ENCODE results near the gene CCDC38. TPM values are rescaled to one million over a fixed set of nuclear protein-coding genes. Genes with fewer than 3 reads are reported as not detected.
"Not testable (repeated sequence)": the region's sequence is repeated elsewhere in the genome, so short reads cannot be mapped to it uniquely, and the experiment has no call there.

The CCDC38 gene
- total RNA-seq, 2 experiments from 2014 or later, result 0.24 TPM; not detected in 1

- intact Hi-C loops (cut with micrococcal nuclease), result loop anchor here (10.0 kb wide), 3 partner anchors 343 to 1053 kb away; partner anchors contain the start of genes CFAP54, ELK3 and NEDD1
- POLR2A ChIA-PET, result no interaction called here
- no peak for DNase-seq
- H3K4me3 Mint-ChIP-seq, result no peak overlapping the region
- H3K9me3 Mint-ChIP-seq, result no peaks in the 10 kb centered on the region
- H3K36me3 Mint-ChIP-seq, result no peaks in the 10 kb centered on the region
- H3K27me3 Mint-ChIP-seq, result peaks cover 2% of the 10 kb centered on the region
- H3K4me1 Mint-ChIP-seq (ENCODE audit: low read depth), result peaks cover 12% of the 10 kb centered on the region
- CTCF ChIA-PET, result no interaction called here
- H3K27ac Mint-ChIP-seq, result no peak overlapping the region
These were observed 90.8 kb downstream of the CCDC38 start for GRCh38 chr12:95851606-95852005.

- peak; percentile 27 for DNase-seq
- Mint-ChIP-seq H3K27ac (no peak overlapping the region), H3K9me3 (no peaks in the 10 kb centered on the region), H3K4me1 (ENCODE audit: low read depth) (peaks cover 7% of the 10 kb centered on the region), H3K27me3 (peaks cover 5% of the 10 kb centered on the region), H3K36me3 (no peaks in the 10 kb centered on the region), H3K4me3 (no peak overlapping the region)
- intact Hi-C loops (cut with micrococcal nuclease), result no loop called here
- POLR2A ChIA-PET, result no interaction called here
- CTCF ChIA-PET, result no interaction called here
These were observed 93.6 kb downstream of the CCDC38 start for GRCh38 chr12:95848575-95849388.

- H3K36me3 Mint-ChIP-seq; H3K4me3 Mint-ChIP-seq; H3K4me1 Mint-ChIP-seq (ENCODE audit: low read depth); H3K9me3 Mint-ChIP-seq; intact Hi-C loops (cut with micrococcal nuclease); CTCF ChIA-PET; H3K27ac Mint-ChIP-seq; POLR2A ChIA-PET; DNase-seq: not testable (repeated sequence)
- H3K27me3 Mint-ChIP-seq, result peaks cover 11% of the 10 kb centered on the region
These were observed 100.0 kb downstream of the CCDC38 start for GRCh38 chr12:95842426-95842825.

- Mint-ChIP-seq H3K36me3 (no peaks in the 10 kb centered on the region), H3K4me3 (no peak overlapping the region), H3K9me3 (no peaks in the 10 kb centered on the region), H3K4me1 (ENCODE audit: low read depth) (peaks cover 5% of the 10 kb centered on the region), H3K27ac (no peak overlapping the region), H3K27me3 (peaks cover 8% of the 10 kb centered on the region)
- intact Hi-C loops (cut with micrococcal nuclease), result no loop called here
- POLR2A ChIA-PET, result no interaction called here
- CTCF ChIA-PET, result no interaction called here
- DNase-seq, result no peak
These were observed 104.3 kb downstream of the CCDC38 start for GRCh38 chr12:95838125-95838524.

- Mint-ChIP-seq H3K4me3 (no peak overlapping the region), H3K9me3 (no peaks in the 10 kb centered on the region), H3K27me3 (peaks cover 10% of the 10 kb centered on the region), H3K27ac (no peak overlapping the region), H3K4me1 (ENCODE audit: low read depth) (peaks cover 5% of the 10 kb centered on the region), H3K36me3 (no peaks in the 10 kb centered on the region)
- intact Hi-C loops (cut with micrococcal nuclease), result no loop called here
- POLR2A ChIA-PET, result no interaction called here
- DNase-seq, result no peak
- CTCF ChIA-PET, result no interaction called here
These were observed 105.0 kb downstream of the CCDC38 start for GRCh38 chr12:95837240-95838038.

GRCh38 chr12:95836630-95837239 is 105.7 kb downstream of the CCDC38 start:
- intact Hi-C loops (cut with micrococcal nuclease), result no loop called here
- CTCF ChIA-PET, result no interaction called here
- no peak overlapping the region for H3K4me3 Mint-ChIP-seq
- H3K27me3 Mint-ChIP-seq, result peaks cover 13% of the 10 kb centered on the region
- POLR2A ChIA-PET, result no interaction called here
- DNase-seq, result no peak
- no peaks in the 10 kb centered on the region for H3K36me3 Mint-ChIP-seq
- no peaks in the 10 kb centered on the region for H3K9me3 Mint-ChIP-seq
- no peak overlapping the region for H3K27ac Mint-ChIP-seq
- H3K4me1 Mint-ChIP-seq (ENCODE audit: low read depth), result peaks cover 5% of the 10 kb centered on the region

- POLR2A ChIA-PET, result no interaction called here
- peaks cover 5% of the 10 kb centered on the region for H3K4me1 Mint-ChIP-seq (ENCODE audit: low read depth)
- no peaks in the 10 kb centered on the region for H3K36me3 Mint-ChIP-seq
- CTCF ChIA-PET, result no interaction called here
- H3K9me3 Mint-ChIP-seq, result no peaks in the 10 kb centered on the region
- no peak overlapping the region for H3K27ac Mint-ChIP-seq
- H3K27me3 Mint-ChIP-seq, result peaks cover 13% of the 10 kb centered on the region
- no peak for DNase-seq
- intact Hi-C loops (cut with micrococcal nuclease), result no loop called here
- no peak overlapping the region for H3K4me3 Mint-ChIP-seq
These were observed 106.2 kb downstream of the CCDC38 start for GRCh38 chr12:95836185-95836609.

- intact Hi-C loops (cut with micrococcal nuclease), result no loop called here
- H3K4me1 Mint-ChIP-seq (ENCODE audit: low read depth), result peaks cover 12% of the 10 kb centered on the region
- no peak overlapping the region for H3K27ac Mint-ChIP-seq
- H3K36me3 Mint-ChIP-seq, result no peaks in the 10 kb centered on the region
- H3K9me3 Mint-ChIP-seq, result no peaks in the 10 kb centered on the region
- POLR2A ChIA-PET, result no interaction called here
- DNase-seq, result no peak
- peaks cover 13% of the 10 kb centered on the region for H3K27me3 Mint-ChIP-seq
- CTCF ChIA-PET, result interaction anchor here (0.6 kb wide), 1 partner anchor 165 kb away, joined by 3 read pairs; no protein-coding TSS in a partner anchor
- no peak overlapping the region for H3K4me3 Mint-ChIP-seq
These were observed 107.8 kb downstream of the CCDC38 start for GRCh38 chr12:95834572-95834971.

GRCh38 chr12:95830335-95831089 is 111.9 kb downstream of the CCDC38 start:
- Mint-ChIP-seq H3K27ac (no peak overlapping the region), H3K36me3 (no peaks in the 10 kb centered on the region), H3K4me3 (no peak overlapping the region), H3K4me1 (ENCODE audit: low read depth) (peaks cover 7% of the 10 kb centered on the region), H3K27me3 (peaks cover 10% of the 10 kb centered on the region), H3K9me3 (no peaks in the 10 kb centered on the region)
- DNase-seq, result no peak
- POLR2A ChIA-PET, result interaction anchor here (1.1 kb wide), 1 partner anchor 29 kb away, joined by 6 read pairs; the partner anchor contains the start of gene SNRPF
- CTCF ChIA-PET, result no interaction called here
- intact Hi-C loops (cut with micrococcal nuclease), result no loop called here

- H3K4me3 Mint-ChIP-seq, result no peak overlapping the region
- no peak for DNase-seq
- no peak overlapping the region for H3K27ac Mint-ChIP-seq
- no peaks in the 10 kb centered on the region for H3K36me3 Mint-ChIP-seq
- intact Hi-C loops (cut with micrococcal nuclease), result no loop called here
- CTCF ChIA-PET, result interaction anchor here (0.6 kb wide), 1 partner anchor 32 kb away, joined by 5 read pairs; no protein-coding TSS in a partner anchor
- POLR2A ChIA-PET, result no interaction called here
- no peaks in the 10 kb centered on the region for H3K9me3 Mint-ChIP-seq
- H3K4me1 Mint-ChIP-seq (ENCODE audit: low read depth), result peaks cover 7% of the 10 kb centered on the region
- peaks cover 10% of the 10 kb centered on the region for H3K27me3 Mint-ChIP-seq
These were observed 113.0 kb downstream of the CCDC38 start for GRCh38 chr12:95829395-95829794.

- Mint-ChIP-seq H3K36me3 (no peaks in the 10 kb centered on the region), H3K4me3 (no peak overlapping the region), H3K27ac (no peak overlapping the region), H3K27me3 (peaks cover 16% of the 10 kb centered on the region), H3K4me1 (ENCODE audit: low read depth) (no peaks in the 10 kb centered on the region), H3K9me3 (no peaks in the 10 kb centered on the region)
- POLR2A ChIA-PET, result no interaction called here
- CTCF ChIA-PET, result interaction anchor here (0.7 kb wide), 1 partner anchor 27 kb away, joined by 3 read pairs; no protein-coding TSS in a partner anchor
- no peak for DNase-seq
- intact Hi-C loops (cut with micrococcal nuclease), result loop anchor here (1.0 kb wide), 1 partner anchor 178 kb away; no protein-coding TSS in a partner anchor
These were observed 122.2 kb downstream of the CCDC38 start for GRCh38 chr12:95820096-95820703.
